Measurements from ENCODE around the gene CDS1. TPM values are rescaled to one million over a fixed set of nuclear protein-coding genes. Genes with fewer than 3 reads are reported as not detected.

CDS1 gene
- total RNA-seq, 4 donors from 2014 or later = 0.59 to 8.8 (median 3.7) TPM; not detected in 1

DNA sequence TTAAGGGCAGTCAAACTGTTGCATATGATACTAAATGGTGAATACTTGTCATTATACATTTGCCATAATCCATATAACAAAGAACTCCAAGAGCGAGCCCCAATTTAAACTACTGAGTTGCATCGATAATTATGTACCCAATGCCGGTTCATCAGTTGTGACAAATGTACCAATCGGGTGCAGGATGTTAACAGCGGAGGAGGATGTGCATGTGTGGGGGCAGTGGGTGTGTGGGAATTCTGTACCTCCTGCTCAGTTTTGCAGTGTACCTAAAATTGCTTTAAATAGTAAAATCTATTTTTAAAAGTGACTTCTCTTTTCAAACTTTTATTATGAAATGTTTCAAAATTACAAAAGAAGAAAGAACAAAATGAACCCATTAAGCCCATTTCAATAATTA, 20.8 kb upstream of the CDS1 start:
- H3K4me3 ChIP-seq = no peak overlapping the region
- no peak overlapping the region for H3K27ac ChIP-seq
- no peaks in the 10 kb centered on the region for H3K4me1 ChIP-seq
- no peaks in the 10 kb centered on the region for H3K36me3 ChIP-seq
- DNase-seq = no peak
- intact Hi-C loops (cut with DNase I; ENCODE audit: low total_unique reads) = no loop called here
- TF ChIP-seq POLR2A (IDR thresholded peaks at IDR 0.05) = no peak
- TF ChIP-seq, protein P1, sequence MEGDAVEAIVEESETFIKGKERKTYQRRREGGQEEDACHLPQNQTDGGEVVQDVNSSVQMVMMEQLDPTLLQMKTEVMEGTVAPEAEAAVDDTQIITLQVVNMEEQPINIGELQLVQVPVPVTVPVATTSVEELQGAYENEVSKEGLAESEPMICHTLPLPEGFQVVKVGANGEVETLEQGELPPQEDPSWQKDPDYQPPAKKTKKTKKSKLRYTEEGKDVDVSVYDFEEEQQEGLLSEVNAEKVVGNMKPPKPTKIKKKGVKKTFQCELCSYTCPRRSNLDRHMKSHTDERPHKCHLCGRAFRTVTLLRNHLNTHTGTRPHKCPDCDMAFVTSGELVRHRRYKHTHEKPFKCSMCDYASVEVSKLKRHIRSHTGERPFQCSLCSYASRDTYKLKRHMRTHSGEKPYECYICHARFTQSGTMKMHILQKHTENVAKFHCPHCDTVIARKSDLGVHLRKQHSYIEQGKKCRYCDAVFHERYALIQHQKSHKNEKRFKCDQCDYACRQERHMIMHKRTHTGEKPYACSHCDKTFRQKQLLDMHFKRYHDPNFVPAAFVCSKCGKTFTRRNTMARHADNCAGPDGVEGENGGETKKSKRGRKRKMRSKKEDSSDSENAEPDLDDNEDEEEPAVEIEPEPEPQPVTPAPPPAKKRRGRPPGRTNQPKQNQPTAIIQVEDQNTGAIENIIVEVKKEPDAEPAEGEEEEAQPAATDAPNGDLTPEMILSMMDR (IDR thresholded peaks at IDR 0.05) = no peak
- no peaks in the 10 kb centered on the region for H3K27me3 ChIP-seq
- no peaks in the 10 kb centered on the region for H3K9me3 ChIP-seq

DNA sequence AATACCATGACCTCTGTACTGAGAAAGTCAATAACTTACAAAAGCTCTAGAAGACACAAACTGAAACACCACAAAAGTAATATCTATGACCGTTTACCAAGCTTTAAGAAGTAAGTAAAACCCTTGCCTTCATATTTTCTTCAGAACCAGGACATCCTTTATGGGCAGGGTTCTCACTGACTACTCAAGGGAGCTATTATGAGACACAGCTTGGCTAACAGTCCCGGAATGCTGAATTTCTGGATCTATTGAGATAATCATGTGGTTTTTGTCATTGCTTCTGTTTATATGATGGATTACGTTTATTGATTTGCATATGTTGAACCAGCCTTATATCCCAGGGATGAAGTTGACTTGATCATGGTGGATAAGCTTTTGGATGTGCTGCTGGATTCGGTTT, 19.9 kb upstream of the CDS1 start:
- Histone ChIP-seq H3K27me3 (no peaks in the 10 kb centered on the region), H3K27ac (no peak overlapping the region), H3K36me3 (no peaks in the 10 kb centered on the region), H3K4me1 (no peaks in the 10 kb centered on the region), H3K4me3 (no peak overlapping the region), H3K9me3 (no peaks in the 10 kb centered on the region)
- no peak for TF ChIP-seq POLR2A (IDR thresholded peaks at IDR 0.05)
- TF ChIP-seq, protein P1 (IDR thresholded peaks at IDR 0.05) = no peak
- no peak for DNase-seq
- intact Hi-C loops (cut with DNase I; ENCODE audit: low total_unique reads) = no loop called here

DNA sequence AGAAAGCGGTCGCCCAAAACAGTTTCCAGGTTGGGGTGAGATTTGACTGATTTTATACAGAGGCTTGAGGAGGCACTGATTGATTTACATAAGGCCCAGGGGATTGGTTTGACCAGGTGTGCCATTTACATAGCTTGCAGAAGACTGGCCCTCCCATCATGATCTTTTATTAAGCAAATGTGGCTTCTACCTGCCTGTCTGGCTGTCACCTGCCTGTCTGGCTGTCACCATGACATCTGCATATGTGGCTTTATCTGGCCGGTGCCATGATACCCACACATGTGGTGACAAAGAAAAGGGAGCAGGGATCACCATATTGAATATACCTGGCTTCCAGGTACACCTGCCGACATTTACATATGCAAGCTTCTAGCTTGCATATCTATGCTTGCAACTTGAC, 17.0 kb upstream of the CDS1 start:
- H3K4me3 ChIP-seq = no peak overlapping the region
- H3K9me3 ChIP-seq = no peaks in the 10 kb centered on the region
- H3K4me1 ChIP-seq = no peaks in the 10 kb centered on the region
- H3K27me3 ChIP-seq = no peaks in the 10 kb centered on the region
- intact Hi-C loops (cut with DNase I; ENCODE audit: low total_unique reads) = no loop called here
- no peak for DNase-seq
- no peak overlapping the region for H3K27ac ChIP-seq
- TF ChIP-seq, protein P1 (IDR thresholded peaks at IDR 0.05) = no peak
- H3K36me3 ChIP-seq = no peaks in the 10 kb centered on the region

- no peak for DNase-seq
- Histone ChIP-seq H3K4me3 (no peak overlapping the region), H3K27ac (no peak overlapping the region), H3K4me1 (no peaks in the 10 kb centered on the region), H3K36me3 (no peaks in the 10 kb centered on the region), H3K27me3 (no peaks in the 10 kb centered on the region), H3K9me3 (no peaks in the 10 kb centered on the region)
- intact Hi-C loops (cut with DNase I; ENCODE audit: low total_unique reads) = no loop called here
- TF ChIP-seq, protein P1 (IDR thresholded peaks at IDR 0.05) = no peak
These were observed 14.4 kb upstream of the CDS1 start for GRCh38 chr4:84568496-84568895.

DNA sequence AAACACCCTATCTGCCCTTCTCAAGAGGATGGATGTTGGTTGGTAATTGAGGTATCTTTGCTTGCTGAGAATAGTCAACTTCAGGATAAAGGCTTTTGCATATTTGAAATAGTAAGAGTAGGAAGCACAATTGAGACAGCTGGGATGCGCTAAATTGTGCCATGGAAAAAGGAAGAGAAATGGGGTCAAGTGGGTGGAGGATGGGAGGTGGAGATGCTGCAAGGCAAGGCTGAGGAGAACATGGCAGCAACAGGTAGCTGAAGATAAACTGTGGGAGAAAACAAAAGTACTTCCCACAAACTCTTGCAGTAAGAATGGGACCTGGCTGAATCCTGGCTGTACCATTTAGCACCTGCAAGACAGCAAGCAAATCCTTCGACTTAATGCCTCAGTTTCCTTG, 13.9 kb upstream of the CDS1 start:
- no peaks in the 10 kb centered on the region for H3K9me3 ChIP-seq
- TF ChIP-seq POLR2A (IDR thresholded peaks at IDR 0.05) = no peak
- TF ChIP-seq, protein P1 (IDR thresholded peaks at IDR 0.05) = no peak

More for the DNA sequence above, 13.9 kb upstream of the CDS1 start:
- H3K27ac ChIP-seq = no peak overlapping the region
- H3K27me3 ChIP-seq = no peaks in the 10 kb centered on the region
- no peak for DNase-seq
- intact Hi-C loops (cut with DNase I; ENCODE audit: low total_unique reads) = no loop called here
- no peak overlapping the region for H3K4me3 ChIP-seq
- H3K4me1 ChIP-seq = no peaks in the 10 kb centered on the region
- no peaks in the 10 kb centered on the region for H3K36me3 ChIP-seq

All from uterus (tissue), 4 donors.